Neural progenitor cell (in vitro differentiated cells): ENCODE measurements around the gene RBMS1.

Experiments used
- CTCF ChIP-seq: fragments of 200-600 bp; sonication (generic); IDR thresholded peaks from 2 replicates; pipeline ENCODE4 v1.5.1; 2017; ENCODE audit warnings: antibody characterized with exemption, mild to moderate bottlenecking
- EZH2 ChIP-seq: fragments of 200-600 bp; sonication (generic); IDR thresholded peaks from 2 replicates; pipeline ENCODE4 v1.6.1; 2017; ENCODE audit warnings: antibody characterized with exemption, mild to moderate bottlenecking, moderate library complexity
- EZH2phosphoT487 ChIP-seq: fragments of 200-600 bp; sonication (generic); IDR thresholded peaks from 2 replicates; pipeline ENCODE4 v1.6.1; 2017; ENCODE audit warnings: antibody characterized with exemption

- no peak for TF ChIP-seq CTCF
- no peak for TF ChIP-seq EZH2
- TF ChIP-seq EZH2phosphoT487, result no peak
Measured at GRCh38 chr2:160380000-160380570, 113.5 kb downstream of the RBMS1 start.
